ENCODE measurements around the gene NFYA. TPM values are rescaled to one million over a fixed set of nuclear protein-coding genes. Genes with fewer than 3 reads are reported as not detected.

The NFYA gene
- total and polyA plus RNA-seq, 9 donors: 7.6 to 33.3 (median 20.7) TPM

DNA sequence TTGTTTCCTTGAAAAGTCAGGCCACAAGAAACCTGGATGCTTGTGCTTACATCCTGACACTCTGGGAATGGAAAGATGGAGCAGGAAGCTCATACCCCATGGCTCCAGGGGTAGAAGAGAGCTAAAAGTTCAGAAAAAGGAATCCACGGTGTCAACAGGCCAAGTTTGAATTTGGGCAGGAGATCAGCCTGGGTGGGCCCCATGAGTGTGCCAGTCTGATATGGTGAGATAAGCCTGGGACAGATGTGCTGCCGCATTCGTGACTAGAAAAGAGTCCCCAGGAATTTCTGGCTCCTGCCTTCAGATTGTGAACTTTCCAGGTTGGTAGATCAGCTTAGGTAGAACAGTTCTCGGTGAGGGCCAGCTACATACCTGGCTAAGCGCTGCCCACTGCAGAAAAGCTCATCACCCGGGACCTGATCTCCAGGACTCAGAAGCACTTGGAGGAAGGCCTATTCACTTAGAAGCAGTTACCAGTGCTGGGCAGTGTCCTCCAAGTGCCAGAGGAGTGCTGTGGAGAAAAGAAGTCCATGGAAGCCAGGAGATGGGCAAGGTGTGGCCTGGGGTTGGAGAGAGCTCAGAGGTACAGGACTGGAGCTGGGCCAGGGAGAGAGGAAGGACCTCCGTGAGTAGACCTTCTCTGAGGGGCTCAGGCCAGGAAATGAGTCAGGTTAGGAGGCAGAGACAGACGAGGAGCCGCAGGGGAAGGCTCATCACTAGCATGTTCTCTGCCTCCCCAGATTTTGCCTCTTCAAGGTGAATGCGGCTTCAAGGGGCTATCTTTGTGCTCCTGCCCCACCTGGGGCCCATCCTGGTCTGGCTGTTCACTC lies 30.3 kb upstream of the NFYA start, which contains the start of gene TSPO2:
Gene TSPO2, plus strand, starts transcription at position 242 of the 830 bp plus-strand sequence. Its CDS starts 519 bp downstream, at position 761.
- Histone ChIP-seq H3K4me3 (no peak within 1 kb of the TSS), H3K27me3 (no peaks in the 10 kb centered on the region), H3K36me3 (no peaks in the 10 kb centered on the region), H3K4me1 (ENCODE audit: insufficient read depth) (no peaks in the 10 kb centered on the region), H3K27ac (no peak within 1 kb of the TSS), H3K9me3 (no peaks in the 10 kb centered on the region)
- intact Hi-C loops (cut with DNase I): no loop called here
- WGBS, 3 donors: 90 to 95% (median 93%) methylated on average over 10 of the region's 10 CpGs
- TF ChIP-seq, protein P1, sequence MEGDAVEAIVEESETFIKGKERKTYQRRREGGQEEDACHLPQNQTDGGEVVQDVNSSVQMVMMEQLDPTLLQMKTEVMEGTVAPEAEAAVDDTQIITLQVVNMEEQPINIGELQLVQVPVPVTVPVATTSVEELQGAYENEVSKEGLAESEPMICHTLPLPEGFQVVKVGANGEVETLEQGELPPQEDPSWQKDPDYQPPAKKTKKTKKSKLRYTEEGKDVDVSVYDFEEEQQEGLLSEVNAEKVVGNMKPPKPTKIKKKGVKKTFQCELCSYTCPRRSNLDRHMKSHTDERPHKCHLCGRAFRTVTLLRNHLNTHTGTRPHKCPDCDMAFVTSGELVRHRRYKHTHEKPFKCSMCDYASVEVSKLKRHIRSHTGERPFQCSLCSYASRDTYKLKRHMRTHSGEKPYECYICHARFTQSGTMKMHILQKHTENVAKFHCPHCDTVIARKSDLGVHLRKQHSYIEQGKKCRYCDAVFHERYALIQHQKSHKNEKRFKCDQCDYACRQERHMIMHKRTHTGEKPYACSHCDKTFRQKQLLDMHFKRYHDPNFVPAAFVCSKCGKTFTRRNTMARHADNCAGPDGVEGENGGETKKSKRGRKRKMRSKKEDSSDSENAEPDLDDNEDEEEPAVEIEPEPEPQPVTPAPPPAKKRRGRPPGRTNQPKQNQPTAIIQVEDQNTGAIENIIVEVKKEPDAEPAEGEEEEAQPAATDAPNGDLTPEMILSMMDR (IDR thresholded peaks at IDR 0.05): no peak
- no peak for TF ChIP-seq POLR2A (IDR thresholded peaks at IDR 0.05)
- no peak for TF ChIP-seq EP300 (IDR thresholded peaks at IDR 0.05)
- no peak for DNase-seq

DNA sequence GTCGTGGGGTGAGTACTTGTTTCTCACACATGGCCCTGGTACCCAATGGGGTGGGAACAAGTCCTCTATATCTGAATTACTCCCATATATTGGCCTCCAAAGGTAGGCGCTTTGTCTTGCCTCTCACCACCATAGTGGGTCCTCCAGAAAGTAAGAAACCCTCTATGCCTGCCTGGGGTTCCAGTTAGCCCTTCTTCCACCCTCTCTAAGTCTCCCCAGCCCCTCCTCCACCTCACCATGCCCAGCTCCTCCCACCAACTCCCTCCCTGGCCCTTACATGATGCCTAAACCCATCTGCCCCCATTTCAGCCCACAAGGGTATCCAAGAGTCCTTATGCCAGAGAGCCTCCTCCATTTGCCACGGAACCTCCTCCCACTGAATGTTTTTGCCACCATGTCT lies 29.6 kb upstream of the NFYA start:
- Histone ChIP-seq H3K27me3 (no peaks in the 10 kb centered on the region), H3K9me3 (no peaks in the 10 kb centered on the region), H3K4me3 (no peak overlapping the region), H3K4me1 (ENCODE audit: insufficient read depth) (no peaks in the 10 kb centered on the region), H3K36me3 (no peaks in the 10 kb centered on the region), H3K27ac (no peak overlapping the region)
- WGBS, 3 donors: 94 to 98% (median 96%) methylated on average over 3 of the region's 3 CpGs
- DNase-seq: no peak
- TF ChIP-seq, protein P1 (IDR thresholded peaks at IDR 0.05): no peak
- intact Hi-C loops (cut with DNase I): no loop called here

DNA sequence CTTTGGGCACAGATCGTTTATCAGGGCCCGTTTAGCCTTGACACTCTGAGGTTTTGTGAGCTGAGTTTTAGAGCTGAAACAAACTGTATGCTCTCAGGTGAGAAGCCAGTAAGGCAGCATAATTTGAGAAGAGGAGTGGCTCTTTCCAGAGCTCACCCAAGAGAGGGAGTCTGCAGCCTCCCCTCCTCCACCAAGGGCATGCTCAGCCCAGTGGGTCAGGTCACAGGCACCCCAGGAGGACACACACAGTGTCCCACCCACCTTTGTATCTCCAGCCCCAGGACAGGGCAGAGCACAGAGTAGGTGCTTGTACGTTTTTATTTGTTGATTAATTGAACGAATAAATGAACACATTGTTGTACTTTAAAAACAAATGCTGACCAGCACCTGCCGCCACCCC lies 27.1 kb upstream of the NFYA start:
- H3K36me3 ChIP-seq: no peaks in the 10 kb centered on the region
- TF ChIP-seq, protein P1 (IDR thresholded peaks at IDR 0.05): no peak
- no peak for TF ChIP-seq POLR2A (IDR thresholded peaks at IDR 0.05)
- TF ChIP-seq EP300 (IDR thresholded peaks at IDR 0.05): no peak
- no peaks in the 10 kb centered on the region for H3K9me3 ChIP-seq
- H3K27me3 ChIP-seq: no peaks in the 10 kb centered on the region
- no peak overlapping the region for H3K4me3 ChIP-seq
- no peak overlapping the region for H3K27ac ChIP-seq
- no peak for DNase-seq
- no peaks in the 10 kb centered on the region for H3K4me1 ChIP-seq (ENCODE audit: insufficient read depth)
- intact Hi-C loops (cut with DNase I): no loop called here
- WGBS, 3 donors: 57 to 63% (median 60%) methylated on average over 5 of the region's 5 CpGs

DNA sequence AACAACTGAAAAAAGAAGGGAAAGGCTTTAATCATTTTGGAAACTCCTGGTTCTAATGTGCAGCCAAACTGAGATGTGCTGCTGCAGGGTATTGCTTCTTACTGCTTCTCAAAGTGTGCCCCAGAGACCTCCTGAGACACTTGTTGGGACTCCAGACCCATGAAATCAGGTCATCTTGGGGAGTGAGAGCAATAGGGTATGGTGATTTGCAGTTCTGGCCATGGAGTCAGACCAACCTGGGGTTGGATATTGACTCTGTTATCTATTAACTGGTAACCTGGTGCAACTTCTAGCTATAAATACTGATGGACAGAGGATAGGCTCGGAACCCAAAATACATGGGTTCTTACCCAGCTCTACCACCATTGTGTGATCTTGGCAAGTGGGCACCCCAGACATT lies 26.7 kb upstream of the NFYA start:
- no peaks in the 10 kb centered on the region for H3K9me3 ChIP-seq
- H3K36me3 ChIP-seq: no peaks in the 10 kb centered on the region
- TF ChIP-seq, protein P1 (IDR thresholded peaks at IDR 0.05): no peak
- TF ChIP-seq EP300 (IDR thresholded peaks at IDR 0.05) (no peak), POLR2A (IDR thresholded peaks at IDR 0.05) (no peak)
- DNase-seq: no peak
- WGBS, 3 donors: 95 to 100% (median 100%) methylated on average over 1 of the region's 1 CpG
- no peaks in the 10 kb centered on the region for H3K27me3 ChIP-seq
- no peak overlapping the region for H3K4me3 ChIP-seq
- no peaks in the 10 kb centered on the region for H3K4me1 ChIP-seq (ENCODE audit: insufficient read depth)
- intact Hi-C loops (cut with DNase I): no loop called here
- H3K27ac ChIP-seq: no peak overlapping the region

Data from ovary (tissue), 9 donors.